B cell (primary cell): Measurements from ENCODE around the gene APOBEC3H. TPM values are rescaled to one million over a fixed set of nuclear protein-coding genes. Genes with fewer than 3 reads are reported as not detected.

Experiments used
- ATAC-seq: fragments of 200-7000 bp; cut with Tn5 transposase; one replicate; pipeline ENCODE4 v1.10.0; 2021; ENCODE audit warnings: low read depth, mild to moderate bottlenecking, moderate number of reproducible peaks, moderate library complexity
- CTCF ChIA-PET: fragments of 350-600 bp; sonication (Branson Sonifier 250); formaldehyde crosslinking; loops from one replicate; lab custom pipeline; 2021; ENCODE audit warnings: antibody characterized with exemption, inconsistent platforms; lab: Charles Lee
- POLR2A ChIA-PET: fragments of 350-600 bp; sonication (Branson Sonifier 250); formaldehyde crosslinking; loops from one replicate; lab custom pipeline; 2021; ENCODE audit warnings: antibody characterized with exemption; lab: Charles Lee
- DNase-seq: peaks from one replicate; pipeline ENCODE4 v3.0.0; 2013
- H2AFZ ChIP-seq: 2 replicates; pipeline ENCODE4 v1.6.1; 2012; ENCODE audit warnings: mild to moderate bottlenecking, low read depth, low read length; ENCODE audit not compliant: insufficient read depth, poor library complexity, severe bottlenecking
- H3K27ac ChIP-seq, 2 donors: 1 replicate in 1 of 2; 2 replicates in 1 of 2; pipeline ENCODE4 v1.5.1; 2012 to 2013; ENCODE audit warnings: low read length in 2 of 2, mild to moderate bottlenecking in 2 of 2, moderate library complexity in 1 of 2
- H3K27me3 ChIP-seq, 4 experiments: fragments of 200-600 bp in 1 of 4; sonication (generic) in 1 of 4; replicated peaks in 1 of 4; 1 replicate in 2 of 4; 2 replicates in 2 of 4; pipeline versions ENCODE4 v1.6.1 to v1.7.0; 2013 to 2016; ENCODE audit warnings: low read length in 3 of 4, mild to moderate bottlenecking in 2 of 4, mixed read lengths in 1 of 4, moderate library complexity in 1 of 4; ENCODE audit not compliant: insufficient read depth in 4 of 4, control insufficient read depth in 3 of 4; ENCODE audit errors: control extremely low read depth in 1 of 4
- H3K36me3 ChIP-seq, 2 experiments: replicated peaks in 1 of 2; 1 replicate in 1 of 2; 2 replicates in 1 of 2; pipeline versions ENCODE4 v1.6.1 to v1.7.1; 2013; ENCODE audit warnings: low read length in 1 of 2; ENCODE audit not compliant: insufficient read depth in 2 of 2, control insufficient read depth in 1 of 2; ENCODE audit errors: control extremely low read depth in 1 of 2, extremely low read depth in 1 of 2
- H3K4me1 ChIP-seq, 2 donors: fragments of 200-600 bp in 1 of 2; sonication (generic) in 1 of 2; 1 replicate in 1 of 2; 2 replicates in 1 of 2; pipeline versions ENCODE4 v1.5.1 to v1.6.1; 2013 to 2017; ENCODE audit warnings: low read length in 2 of 2; ENCODE audit not compliant: control insufficient read depth in 2 of 2, insufficient read depth in 2 of 2
- H3K4me2 ChIP-seq: replicated peaks from 2 replicates; pipeline ENCODE3; 2012; ENCODE audit warnings: mild to moderate bottlenecking, low read depth, low read length; ENCODE audit not compliant: poor library complexity, severe bottlenecking
- H3K4me3 ChIP-seq, 5 experiments: fragments of 200-600 bp in 1 of 5; sonication (generic) in 1 of 5; 1 replicate in 3 of 5; 2 replicates in 2 of 5; pipeline versions ENCODE4 v1.5.1 to v1.7.0; 2011 to 2016; ENCODE audit warnings: low read length in 4 of 5, mild to moderate bottlenecking in 4 of 5, low read depth in 2 of 5, control low read depth in 1 of 5, moderate library complexity in 1 of 5; ENCODE audit not compliant: insufficient read depth in 1 of 5; ENCODE audit errors: control extremely low read depth in 1 of 5, extremely low read depth in 1 of 5
- H3K79me2 ChIP-seq: fragments of 200-600 bp; sonication (generic); one replicate; pipeline ENCODE4 v1.6.0; 2016; ENCODE audit warnings: low read length; ENCODE audit not compliant: control insufficient read depth, insufficient read depth
- H3K9ac ChIP-seq: fragments of 200-600 bp; sonication (generic); 2 replicates; pipeline ENCODE4 v1.6.1; 2017; ENCODE audit warnings: mild to moderate bottlenecking, low read length, moderate library complexity
- H3K9me3 ChIP-seq, 3 donors: one replicate each; pipeline versions ENCODE4 v1.6.1 to v1.7.1; 2013; ENCODE audit warnings: low read length in 2 of 3; ENCODE audit not compliant: control insufficient read depth in 2 of 3, insufficient read depth in 1 of 3; ENCODE audit errors: control extremely low read depth in 1 of 3
- H4K20me1 ChIP-seq: 2 replicates; pipeline ENCODE4 v1.6.0; 2012; ENCODE audit warnings: mild to moderate bottlenecking, low read length; ENCODE audit not compliant: insufficient read depth, control insufficient read depth, poor library complexity, severe bottlenecking
- H3K27ac Mint-ChIP-seq: one replicate; pipeline ENCODE4 v1.8.0; 2021; ENCODE audit warnings: mixed read lengths
- H3K27me3 Mint-ChIP-seq: one replicate; pipeline ENCODE4 v1.8.0; 2021; ENCODE audit warnings: mixed read lengths
- H3K4me1 Mint-ChIP-seq: one replicate; pipeline ENCODE4 v1.8.0; 2021; ENCODE audit warnings: mixed read lengths
- H3K4me3 Mint-ChIP-seq: one replicate; pipeline ENCODE4 v1.8.0; 2021; ENCODE audit warnings: mixed read lengths
- H3K9me3 Mint-ChIP-seq: one replicate; pipeline ENCODE4 v1.8.0; 2022; ENCODE audit warnings: mixed read lengths; ENCODE audit not compliant: insufficient read depth
- EZH2 ChIP-seq: IDR thresholded peaks from 2 replicates; pipeline ENCODE4 v1.6.1; 2012; ENCODE audit warnings: borderline replicate concordance, low read depth, mild to moderate bottlenecking, moderate library complexity, low read length; ENCODE audit not compliant: insufficient read depth, poor library complexity, severe bottlenecking
- WGBS: methylation state at CpG from one replicate; pipeline ENCODE4 v1.1.5; 2013; ENCODE audit warnings: missing lambda C conversion rate; ENCODE audit not compliant: insufficient coverage; 5-methylcytosine and 5-hydroxymethylcytosine counted together
- intact Hi-C: fragments of 100-400 bp; cut with micrococcal nuclease; formaldehyde crosslinking; loops from one replicate; pipeline ENCODE4 v1.10.0; 2022
- polyA plus RNA-seq: library from polyadenylated mRNA; depleted of rRNA; stranded (reverse); fragments of >200 nt; gene quantifications from 2 replicates; pipeline ENCODE4 v1.2.3, GENCODE V29; 2012
- total RNA-seq, 2 donors: library from RNA; stranded (reverse); fragments of 120-200 nt in 1 of 2; gene quantifications; 1 replicate in 1 of 2; 2 replicates in 1 of 2; pipeline versions ENCODE4 v1.2.3 to v1.2.4, GENCODE V29; 2013 to 2022
- TF ChIP-seq, protein P1 (sequence below): fragments of 200-600 bp; IDR thresholded peaks from one replicate; pipeline ENCODE4 v1.8.0; 2022; ENCODE audit warnings: antibody characterized with exemption, mild to moderate bottlenecking

Gene APOBEC3H
- total and polyA plus RNA-seq, 2 donors (not counting 1 experiment from before 2014, with no cell fraction given), result 0.59 to 1.4 TPM

DNA sequence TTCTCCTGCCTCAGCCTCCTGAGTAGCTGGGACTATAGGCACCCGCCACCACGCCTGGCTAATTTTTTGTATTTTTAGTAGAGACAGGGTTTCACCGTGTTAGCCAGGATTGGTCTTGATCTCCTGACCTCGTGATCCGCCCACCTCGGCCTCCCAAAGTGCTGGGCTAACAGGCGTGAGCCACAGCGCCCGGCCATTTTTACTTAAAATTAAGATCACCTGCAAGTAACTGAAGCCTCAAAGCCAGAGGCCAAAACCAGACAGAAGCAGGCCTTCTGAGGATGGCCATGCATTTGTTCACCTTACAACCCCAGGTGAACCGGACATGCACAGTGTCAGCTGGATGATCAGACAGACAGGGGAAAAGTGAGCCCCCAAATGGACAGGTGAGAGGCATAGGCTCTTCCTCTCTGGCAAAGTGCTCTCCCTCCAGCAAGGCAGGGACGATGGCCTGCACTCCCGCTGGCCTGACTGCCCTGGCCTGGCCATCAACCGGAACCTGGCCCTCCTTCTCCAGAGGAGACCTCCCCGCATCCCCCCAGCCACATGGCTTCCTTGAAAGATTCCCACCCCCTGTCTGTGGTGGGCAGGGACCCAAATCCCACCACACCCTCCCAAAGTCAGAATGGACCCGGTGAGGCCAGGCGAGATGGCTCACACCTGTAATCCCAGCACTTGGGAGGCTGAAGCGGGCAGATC is 25.9 kb downstream of the APOBEC3H start:
- H3K79me2 ChIP-seq, result peaks cover 6% of the 10 kb centered on the region
- no peaks in the 10 kb centered on the region for H3K27me3 Mint-ChIP-seq
- peaks cover 5 to 13% of the 10 kb centered on the region in 2 donors for H3K4me1 ChIP-seq
- no peaks in the 10 kb centered on the region for H3K9me3 Mint-ChIP-seq
- no peak overlapping the region for H3K4me2 ChIP-seq
- H2AFZ ChIP-seq, result no peak overlapping the region
- 93% methylated on average over 11 of the region's 17 CpGs for WGBS
- ATAC-seq (no peak), DNase-seq (no peak)
- no peaks in the 10 kb centered on the region for H3K9me3 ChIP-seq
- intact Hi-C loops, result loop anchor here (1.0 kb wide), 3 partner anchors 116 to 253 kb away; no protein-coding TSS in a partner anchor
- no peak overlapping the region for H3K4me3 ChIP-seq
- no peak overlapping the region for H3K27ac Mint-ChIP-seq
- H3K4me1 Mint-ChIP-seq, result peaks cover 16% of the 10 kb centered on the region
- no peak overlapping the region for H3K4me3 Mint-ChIP-seq
- no peaks in the 10 kb centered on the region for H3K27me3 ChIP-seq
- no peak overlapping the region for H3K27ac ChIP-seq
- POLR2A ChIA-PET, result interaction anchor here (1.2 kb wide), 1 partner anchor 196 kb away, joined by 4 read pairs; no protein-coding TSS in a partner anchor
- TF ChIP-seq, protein P1, sequence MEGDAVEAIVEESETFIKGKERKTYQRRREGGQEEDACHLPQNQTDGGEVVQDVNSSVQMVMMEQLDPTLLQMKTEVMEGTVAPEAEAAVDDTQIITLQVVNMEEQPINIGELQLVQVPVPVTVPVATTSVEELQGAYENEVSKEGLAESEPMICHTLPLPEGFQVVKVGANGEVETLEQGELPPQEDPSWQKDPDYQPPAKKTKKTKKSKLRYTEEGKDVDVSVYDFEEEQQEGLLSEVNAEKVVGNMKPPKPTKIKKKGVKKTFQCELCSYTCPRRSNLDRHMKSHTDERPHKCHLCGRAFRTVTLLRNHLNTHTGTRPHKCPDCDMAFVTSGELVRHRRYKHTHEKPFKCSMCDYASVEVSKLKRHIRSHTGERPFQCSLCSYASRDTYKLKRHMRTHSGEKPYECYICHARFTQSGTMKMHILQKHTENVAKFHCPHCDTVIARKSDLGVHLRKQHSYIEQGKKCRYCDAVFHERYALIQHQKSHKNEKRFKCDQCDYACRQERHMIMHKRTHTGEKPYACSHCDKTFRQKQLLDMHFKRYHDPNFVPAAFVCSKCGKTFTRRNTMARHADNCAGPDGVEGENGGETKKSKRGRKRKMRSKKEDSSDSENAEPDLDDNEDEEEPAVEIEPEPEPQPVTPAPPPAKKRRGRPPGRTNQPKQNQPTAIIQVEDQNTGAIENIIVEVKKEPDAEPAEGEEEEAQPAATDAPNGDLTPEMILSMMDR, result no peak
- TF ChIP-seq EZH2, result no peak
- CTCF ChIA-PET, result interaction anchor here (0.7 to 10.3 kb wide), 6 partner anchors 12 to 354 kb away, joined by 3 to 150 read pairs (median 3); no protein-coding TSS in a partner anchor
- H3K9ac ChIP-seq, result no peak overlapping the region
- no peaks in the 10 kb centered on the region for H4K20me1 ChIP-seq
- H3K36me3 ChIP-seq, result no peaks in the 10 kb centered on the region
